ENCODE results near the gene BCDIN3D.

GRCh38 chr12:49887536-49888401, 44.9 kb upstream of the BCDIN3D start:
- TF ChIP-seq POLR2A (IDR thresholded peaks at IDR 0.05), result no peak
- TF ChIP-seq CTCF (IDR thresholded peaks at IDR 0.05), result no peak
